ENCODE data around the gene GNB3. TPM values are rescaled to one million over a fixed set of nuclear protein-coding genes. Genes with fewer than 3 reads are reported as not detected.

GNB3 gene
- total RNA-seq, 1 experiment from 2014 or later = 0.21 TPM

- Histone ChIP-seq H3K36me3 (ENCODE audit: control insufficient read depth, insufficient read depth, low read length) (peaks cover 7% of the 10 kb centered on the region), H3K9me3 (ENCODE audit: control insufficient read depth, insufficient read depth, low read depth, low read length) (no peaks in the 10 kb centered on the region), H3K4me3 (ENCODE audit: low read depth in 2 of 2, low read length in 2 of 2) (no peak overlapping the region), H3K4me1 (ENCODE audit: control insufficient read depth, insufficient read depth, low read length) (peaks cover 7% of the 10 kb centered on the region), H3K27me3 (ENCODE audit: control insufficient read depth, insufficient read depth, low read length) (no peaks in the 10 kb centered on the region), H3K27ac (ENCODE audit: low read length) (no peak overlapping the region)
- ChIA-PET POLR2A (no interaction called here), CTCF (no interaction called here)
- TF ChIP-seq SIN3A (IDR thresholded peaks at IDR 0.05; ENCODE audit: borderline replicate concordance, insufficient read depth, low read depth, low read length) (no peak), CTCF (IDR thresholded peaks at IDR 0.05) (no peak), POLR2AphosphoS5 (IDR thresholded peaks at IDR 0.05; ENCODE audit: low read depth, low read length) (no peak), TCF7L2 (IDR thresholded peaks at IDR 0.05; ENCODE audit: low read depth, low read length) (no peak)
- TF ChIP-seq, protein P1, sequence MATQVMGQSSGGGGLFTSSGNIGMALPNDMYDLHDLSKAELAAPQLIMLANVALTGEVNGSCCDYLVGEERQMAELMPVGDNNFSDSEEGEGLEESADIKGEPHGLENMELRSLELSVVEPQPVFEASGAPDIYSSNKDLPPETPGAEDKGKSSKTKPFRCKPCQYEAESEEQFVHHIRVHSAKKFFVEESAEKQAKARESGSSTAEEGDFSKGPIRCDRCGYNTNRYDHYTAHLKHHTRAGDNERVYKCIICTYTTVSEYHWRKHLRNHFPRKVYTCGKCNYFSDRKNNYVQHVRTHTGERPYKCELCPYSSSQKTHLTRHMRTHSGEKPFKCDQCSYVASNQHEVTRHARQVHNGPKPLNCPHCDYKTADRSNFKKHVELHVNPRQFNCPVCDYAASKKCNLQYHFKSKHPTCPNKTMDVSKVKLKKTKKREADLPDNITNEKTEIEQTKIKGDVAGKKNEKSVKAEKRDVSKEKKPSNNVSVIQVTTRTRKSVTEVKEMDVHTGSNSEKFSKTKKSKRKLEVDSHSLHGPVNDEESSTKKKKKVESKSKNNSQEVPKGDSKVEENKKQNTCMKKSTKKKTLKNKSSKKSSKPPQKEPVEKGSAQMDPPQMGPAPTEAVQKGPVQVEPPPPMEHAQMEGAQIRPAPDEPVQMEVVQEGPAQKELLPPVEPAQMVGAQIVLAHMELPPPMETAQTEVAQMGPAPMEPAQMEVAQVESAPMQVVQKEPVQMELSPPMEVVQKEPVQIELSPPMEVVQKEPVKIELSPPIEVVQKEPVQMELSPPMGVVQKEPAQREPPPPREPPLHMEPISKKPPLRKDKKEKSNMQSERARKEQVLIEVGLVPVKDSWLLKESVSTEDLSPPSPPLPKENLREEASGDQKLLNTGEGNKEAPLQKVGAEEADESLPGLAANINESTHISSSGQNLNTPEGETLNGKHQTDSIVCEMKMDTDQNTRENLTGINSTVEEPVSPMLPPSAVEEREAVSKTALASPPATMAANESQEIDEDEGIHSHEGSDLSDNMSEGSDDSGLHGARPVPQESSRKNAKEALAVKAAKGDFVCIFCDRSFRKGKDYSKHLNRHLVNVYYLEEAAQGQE (IDR thresholded peaks at IDR 0.05; ENCODE audit: insufficient read depth in 1 of 2, low read depth in 2 of 2, low read length in 1 of 2) = no peak
- intact Hi-C loops (cut with micrococcal nuclease; ENCODE audit: unreplicated experiment) (no loop called here), in situ Hi-C loops (cut with HindIII; ENCODE audit: low pct_unique_long_range_greater_than_20kb, low sequenced_read_pairs) (no loop called here)
- no peak; the same call in 1 of the 2 replicates for ATAC-seq
- no TSS peak for BruUV-seq (replicated peaks)
- DNase-seq (ENCODE audit: low read depth, low spot score) = no peak
Measured at GRCh38 chr12:6845395-6845794, 4.7 kb downstream of the GNB3 start.

DNA sequence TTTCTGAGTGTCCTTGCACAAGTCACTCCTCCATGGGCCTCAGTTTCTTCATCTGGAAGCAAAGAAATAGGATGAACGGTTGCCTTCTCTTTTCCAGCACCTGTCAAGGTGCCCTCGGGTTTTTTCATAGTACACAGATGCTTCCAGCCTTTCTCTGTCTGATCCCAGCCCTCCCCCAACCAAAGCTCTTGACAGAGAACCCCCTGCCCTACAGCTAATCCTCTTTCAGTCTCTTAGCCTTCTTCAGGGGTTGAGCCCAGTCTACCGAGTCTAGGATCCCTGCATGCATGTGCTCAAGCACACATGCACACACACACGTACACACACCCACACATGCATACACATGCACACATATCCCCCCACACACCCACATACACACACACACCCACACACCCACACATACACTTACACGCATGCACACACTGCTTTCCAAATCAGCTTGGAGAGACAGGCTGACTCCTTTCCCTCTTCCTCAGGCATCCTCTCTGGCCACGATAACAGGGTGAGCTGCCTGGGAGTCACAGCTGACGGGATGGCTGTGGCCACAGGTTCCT is 5.7 kb downstream of the GNB3 start:
- TF ChIP-seq, protein P1 (IDR thresholded peaks at IDR 0.05; ENCODE audit: insufficient read depth in 1 of 2, low read depth in 2 of 2, low read length in 1 of 2) = no peak
- TF ChIP-seq SIN3A (IDR thresholded peaks at IDR 0.05; ENCODE audit: borderline replicate concordance, insufficient read depth, low read depth, low read length) (no peak), CTCF (IDR thresholded peaks at IDR 0.05) (no peak), POLR2AphosphoS5 (IDR thresholded peaks at IDR 0.05; ENCODE audit: low read depth, low read length) (no peak), TCF7L2 (IDR thresholded peaks at IDR 0.05; ENCODE audit: low read depth, low read length) (no peak)
- no peak overlapping the region for H3K4me3 ChIP-seq (ENCODE audit: low read depth in 2 of 2, low read length in 2 of 2)
- no peaks in the 10 kb centered on the region for H3K27me3 ChIP-seq (ENCODE audit: control insufficient read depth, insufficient read depth, low read length)
- ATAC-seq (no peak), DNase-seq (ENCODE audit: low read depth, low spot score) (no peak)
- peaks cover 10% of the 10 kb centered on the region for H3K36me3 ChIP-seq (ENCODE audit: control insufficient read depth, insufficient read depth, low read length)
- ChIA-PET CTCF (no interaction called here), POLR2A (no interaction called here)
- no peak overlapping the region for H3K27ac ChIP-seq (ENCODE audit: low read length)
- no TSS peak for BruUV-seq (replicated peaks)
- intact Hi-C loops (cut with micrococcal nuclease; ENCODE audit: unreplicated experiment) = no loop called here
- in situ Hi-C loops (cut with HindIII; ENCODE audit: low pct_unique_long_range_greater_than_20kb, low sequenced_read_pairs) = no loop called here
- H3K4me1 ChIP-seq (ENCODE audit: control insufficient read depth, insufficient read depth, low read length) = peaks cover 7% of the 10 kb centered on the region
- H3K9me3 ChIP-seq (ENCODE audit: control insufficient read depth, insufficient read depth, low read depth, low read length) = no peaks in the 10 kb centered on the region
